Measurements from ENCODE around the gene LEAP2.

Gene LEAP2

GRCh38 chr5:132884548-132884947 is 11.1 kb downstream of the LEAP2 start:
- DNase-seq = no peak

- no peak for DNase-seq
These were observed 12.8 kb downstream of the LEAP2 start for GRCh38 chr5:132886064-132886823.

- no peak for DNase-seq
These were observed 13.8 kb downstream of the LEAP2 start for GRCh38 chr5:132887283-132887682.

- DNase-seq = no peak
These were observed 16.0 kb downstream of the LEAP2 start for GRCh38 chr5:132889501-132889900.

- no peak for DNase-seq
These were observed 17.3 kb downstream of the LEAP2 start for GRCh38 chr5:132890817-132891216.

- DNase-seq = no peak
These were observed 22.3 kb downstream of the LEAP2 start for GRCh38 chr5:132895719-132896305.

- no peak for DNase-seq
These were observed 23.2 kb downstream of the LEAP2 start for GRCh38 chr5:132896685-132897084.

- no peak for DNase-seq
These were observed 24.6 kb downstream of the LEAP2 start for GRCh38 chr5:132898094-132898493.

- no peak for DNase-seq
These were observed 27.6 kb downstream of the LEAP2 start for GRCh38 chr5:132901036-132901435.

- DNase-seq = no peak
These were observed 28.3 kb downstream of the LEAP2 start for GRCh38 chr5:132901730-132902129.

- DNase-seq = no peak
These were observed 32.5 kb downstream of the LEAP2 start for GRCh38 chr5:132905938-132906337.

GRCh38 chr5:132907161-132907560 is 33.7 kb downstream of the LEAP2 start:
- DNase-seq = no peak

- DNase-seq = no peak
These were observed 36.2 kb downstream of the LEAP2 start for GRCh38 chr5:132909702-132910101.

- DNase-seq = no peak
These were observed 42.2 kb downstream of the LEAP2 start for GRCh38 chr5:132915681-132916080.

GRCh38 chr5:132916086-132916485 is 42.6 kb downstream of the LEAP2 start:
- DNase-seq = no peak
